Left colon (tissue), 2 donors: ENCODE results near the gene TSPAN5. TPM values are rescaled to one million over a fixed set of nuclear protein-coding genes. Genes with fewer than 3 reads are reported as not detected.
A peak's percentile ranks its signal among the peaks of the same experiment; 100 is the strongest.

Experiments
- ATAC-seq: fragments of 200-7000 bp; cut with Tn5 transposase; one replicate; pipeline ENCODE4 v1.9.1; 2020; ENCODE audit warnings: mild to moderate bottlenecking, moderate library complexity
- DNase-seq, 2 donors: peaks; one replicate each; pipeline ENCODE4 v3.0.0-alpha.2; 2020
- intact Hi-C, 2 donors: fragments of 100-400 bp; cut with DNase I in 1 of 2; cut with micrococcal nuclease in 1 of 2; formaldehyde crosslinking; loops; one replicate each; pipeline versions ENCODE4 v1.11.2 to v1.14.0; 2022; cut with DNase I, micrococcal nuclease
- total RNA-seq, 2 donors: library from RNA; stranded (reverse); fragmentation: NEBNext Ultra II Directional; extraction: Animal tissue kit (Norgen Biotek cat#: 25700); gene quantifications; one replicate each; pipeline ENCODE4 v1.2.1, GENCODE V29; 2021
- donor health status: DM: no; HTN: no; CAD: no.
- donor health status: DM: yes; HTN: yes; CAD: no.

TSPAN5 gene
- total RNA-seq, 2 donors from 2014 or later, result 2.8 to 6.9 TPM

- no peak for ATAC-seq
Measured at GRCh38 chr4:98516042-98516440, 142.4 kb downstream of the TSPAN5 start.

GRCh38 chr4:98515470-98515809 lies 143.0 kb downstream of the TSPAN5 start:
- intact Hi-C loops, result no loop called here
- DNase-seq (no peak), ATAC-seq (no peak)

More at GRCh38 chr4:98516042-98516440, 142.4 kb downstream of the TSPAN5 start:
- DNase-seq, result no peak
- intact Hi-C loops, result no loop called here

DNA sequence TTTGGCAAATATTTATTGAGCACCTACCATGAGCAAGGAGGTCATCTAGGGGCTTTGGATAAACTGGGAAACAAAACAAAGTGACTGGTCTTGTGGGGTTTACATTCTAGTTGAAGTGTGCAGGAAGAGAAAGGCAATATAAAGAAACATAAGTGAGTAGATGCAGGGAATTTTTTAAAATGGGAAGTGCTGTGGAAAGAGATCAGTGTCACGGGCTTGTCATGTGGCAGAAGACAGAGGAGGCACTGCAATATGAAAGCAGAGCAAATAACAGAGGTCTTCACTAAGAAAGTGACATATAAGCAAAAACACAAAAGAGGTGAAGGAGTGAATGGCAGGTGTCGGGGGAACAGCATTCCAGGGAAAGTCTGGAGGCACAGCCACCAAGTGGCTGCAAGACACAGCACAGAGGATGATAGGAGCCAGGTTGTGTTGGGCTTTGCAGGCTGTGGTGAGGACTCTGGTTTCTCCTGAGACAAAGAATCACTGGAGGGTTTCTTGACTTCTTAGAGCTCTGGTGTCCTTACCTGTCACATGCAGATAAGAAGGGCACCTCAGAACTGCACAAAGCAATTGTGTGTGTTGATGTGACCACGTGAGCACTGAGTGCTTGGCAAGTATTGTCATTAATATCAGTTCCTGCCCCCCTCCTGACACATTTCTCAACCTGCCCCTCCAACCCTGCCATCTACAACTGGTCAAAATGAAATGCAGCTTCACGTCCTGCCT lies 143.5 kb downstream of the TSPAN5 start:
- ATAC-seq (no peak), DNase-seq (no peak)
- intact Hi-C loops, result no loop called here

GRCh38 chr4:98512918-98513317 lies 145.5 kb downstream of the TSPAN5 start:
- ATAC-seq (peak; percentile 49), DNase-seq (no peak)
- intact Hi-C loops, result no loop called here

DNA sequence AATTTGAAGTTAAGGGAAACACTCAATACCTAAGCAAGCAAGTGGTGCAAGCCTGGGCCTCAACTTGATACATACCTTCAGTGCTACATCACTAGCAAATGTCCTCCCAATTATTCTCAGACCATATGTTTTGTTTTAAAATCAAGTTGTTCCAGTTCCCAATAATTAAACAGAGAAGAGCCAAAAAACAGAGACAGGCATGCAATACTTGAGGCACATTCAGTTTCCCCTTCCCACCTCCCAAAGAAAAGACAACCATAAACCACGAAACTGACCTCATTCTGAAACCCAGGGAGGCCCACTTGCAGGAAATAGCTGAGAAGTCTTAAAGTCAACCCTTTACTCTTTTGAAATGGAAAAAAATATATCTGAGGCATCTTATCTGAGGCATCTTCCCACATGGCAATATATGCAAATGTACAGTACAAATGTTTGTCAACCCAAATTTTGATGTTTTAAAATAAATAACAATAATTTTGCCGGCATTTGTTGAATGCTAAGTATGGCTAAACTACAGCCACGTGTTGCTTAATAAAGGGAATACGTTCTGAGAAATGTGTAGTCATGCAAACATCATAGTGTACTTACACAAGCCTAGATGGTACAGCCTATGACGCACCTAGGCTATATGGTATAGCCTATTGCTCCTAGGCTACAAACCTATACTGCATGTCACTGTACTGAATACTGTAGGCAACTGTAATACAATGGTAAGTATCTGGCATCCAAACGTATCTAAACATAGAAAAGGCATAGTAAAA lies 147.5 kb downstream of the TSPAN5 start:
- no peak for ATAC-seq
- no peak for DNase-seq
- intact Hi-C loops, result no loop called here

DNA sequence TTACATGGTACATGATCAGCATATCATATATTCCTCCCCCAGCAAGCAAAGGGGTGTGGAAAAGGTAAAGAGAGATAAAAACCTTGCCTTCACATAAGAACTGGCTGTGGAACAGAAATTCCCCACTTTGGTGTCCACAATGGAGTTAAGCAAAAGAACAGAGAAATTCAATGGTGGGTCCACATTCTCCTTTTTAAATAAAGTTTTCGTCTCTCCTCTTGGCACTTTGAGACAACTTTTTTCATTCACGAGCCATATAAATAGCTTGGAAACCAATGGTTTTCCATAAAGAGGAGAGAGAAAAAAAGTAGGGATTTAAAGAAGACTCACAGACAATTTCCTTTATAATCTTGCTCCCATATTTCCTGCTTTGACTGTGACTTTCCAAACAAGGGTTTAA lies 148.1 kb downstream of the TSPAN5 start:
- DNase-seq, result no peak
- no peak for ATAC-seq
- intact Hi-C loops, result no loop called here

DNA sequence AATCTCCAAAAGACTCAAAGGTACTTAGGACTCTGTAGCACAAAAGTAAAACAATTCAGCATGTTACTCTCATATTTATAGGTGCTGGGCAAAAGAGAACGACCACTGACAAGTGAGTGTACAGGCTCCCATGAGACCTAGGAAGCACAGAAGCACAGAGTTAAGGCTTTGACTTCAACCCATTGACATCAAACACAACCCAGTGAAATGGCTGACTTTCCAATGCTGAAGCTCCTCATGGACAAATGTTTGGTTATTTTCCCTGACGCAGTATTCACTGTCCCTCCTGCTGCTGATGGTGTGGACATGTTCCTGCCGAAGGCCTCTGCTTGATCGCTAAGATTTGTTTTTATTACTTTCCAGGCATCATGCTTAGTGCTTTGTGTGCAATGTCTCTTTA lies 148.7 kb downstream of the TSPAN5 start:
- ATAC-seq (no peak), DNase-seq (no peak)
- intact Hi-C loops, result no loop called here

DNA sequence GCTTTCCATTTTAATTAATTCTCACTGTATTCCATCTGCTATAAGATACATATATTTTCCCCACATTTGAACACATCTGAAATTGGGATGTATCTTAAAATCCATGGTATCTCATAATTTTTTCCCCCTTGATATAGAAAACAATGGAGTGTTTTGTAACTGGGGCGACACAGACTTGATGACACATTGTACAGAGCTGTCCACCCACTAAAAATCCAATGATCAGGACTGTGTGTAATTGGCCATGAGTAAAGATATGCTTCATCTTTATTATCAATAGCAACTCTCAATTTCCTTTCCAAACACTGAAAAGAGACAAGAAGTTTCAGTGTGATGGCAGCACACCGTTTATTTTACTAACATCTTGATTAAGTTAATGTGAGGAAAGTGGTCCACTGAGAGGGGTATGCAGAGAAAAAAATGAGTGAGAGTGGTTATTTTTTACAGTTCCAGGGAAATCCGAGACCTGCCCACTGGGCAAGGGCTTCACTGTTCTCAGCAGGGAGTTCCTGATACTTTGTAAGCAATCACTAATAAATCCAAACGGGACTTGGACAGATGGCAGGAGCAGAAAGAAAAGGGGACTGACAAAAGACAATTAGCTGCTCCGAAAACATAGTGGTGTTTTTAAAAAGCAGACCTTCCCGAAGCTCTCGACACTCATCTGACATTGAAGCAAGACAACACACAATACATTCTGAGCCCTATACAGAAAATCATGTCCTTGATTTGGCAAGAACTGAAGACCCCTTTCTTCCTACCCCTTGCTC lies 149.4 kb downstream of the TSPAN5 start:
- ATAC-seq (no peak), DNase-seq (no peak)
- intact Hi-C loops, result no loop called here

DNA sequence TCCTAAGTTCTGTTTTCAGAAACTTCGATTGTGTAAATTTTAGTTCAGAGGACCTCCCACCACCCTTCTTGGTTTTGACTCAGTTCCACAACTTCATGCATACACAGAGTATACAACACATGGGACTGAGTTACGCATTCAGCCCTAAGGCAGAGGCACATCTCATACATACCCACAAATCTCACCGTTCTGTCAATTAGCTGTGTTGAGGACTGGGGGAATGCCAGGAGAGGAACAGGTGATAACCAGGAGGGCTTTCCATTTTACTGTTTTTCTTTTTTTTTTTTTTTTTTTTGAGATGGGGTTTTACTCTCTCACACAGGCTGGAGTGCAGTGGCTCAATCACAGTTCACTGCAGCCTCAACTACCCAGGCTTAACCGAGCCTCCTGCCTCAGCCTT lies 150.2 kb downstream of the TSPAN5 start:
- ATAC-seq (no peak), DNase-seq (no peak)
- intact Hi-C loops, result no loop called here

GRCh38 chr4:98507299-98507698 lies 151.1 kb downstream of the TSPAN5 start:
- ATAC-seq, result no peak
- intact Hi-C loops, result no loop called here
- DNase-seq, result no peak

DNA sequence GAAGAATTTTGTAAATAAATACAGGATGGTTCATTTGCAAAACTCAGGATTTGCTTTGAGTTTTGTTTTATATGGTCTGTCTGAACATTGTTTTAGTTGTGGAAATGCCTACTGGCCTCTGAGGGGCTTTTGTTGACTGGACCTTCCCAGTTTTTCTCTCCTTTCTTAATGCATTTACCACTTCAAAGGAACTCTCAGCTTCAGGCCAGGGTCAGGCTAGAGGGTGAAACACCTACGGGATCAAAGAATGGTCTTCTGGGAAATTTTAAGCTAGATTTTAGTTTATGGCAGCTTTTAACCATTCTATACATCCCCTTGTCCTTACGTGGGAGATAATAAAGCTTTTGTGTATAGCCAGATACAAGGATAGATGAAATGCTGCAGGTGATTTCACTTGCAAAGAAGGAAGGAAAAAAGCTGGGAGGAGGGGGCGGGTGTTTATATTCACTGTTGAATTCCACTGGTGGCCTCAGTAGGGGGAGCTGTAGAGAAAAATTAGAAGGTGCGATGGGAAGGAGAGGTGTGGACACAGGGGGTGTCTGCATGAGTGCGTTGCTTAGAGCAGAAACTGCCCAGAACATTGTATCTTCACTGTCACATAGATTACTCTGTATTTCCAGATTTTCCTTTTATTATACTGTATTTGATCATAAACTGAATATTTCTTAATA lies 151.8 kb downstream of the TSPAN5 start:
- ATAC-seq (no peak), DNase-seq (no peak)
- intact Hi-C loops, result no loop called here

- intact Hi-C loops, result no loop called here
- DNase-seq, result no peak
- ATAC-seq, result no peak
Measured at GRCh38 chr4:98505992-98506391, 152.4 kb downstream of the TSPAN5 start.

GRCh38 chr4:98504091-98504490 lies 154.3 kb downstream of the TSPAN5 start:
- ATAC-seq, result no peak
- intact Hi-C loops, result no loop called here
- DNase-seq, result no peak

DNA sequence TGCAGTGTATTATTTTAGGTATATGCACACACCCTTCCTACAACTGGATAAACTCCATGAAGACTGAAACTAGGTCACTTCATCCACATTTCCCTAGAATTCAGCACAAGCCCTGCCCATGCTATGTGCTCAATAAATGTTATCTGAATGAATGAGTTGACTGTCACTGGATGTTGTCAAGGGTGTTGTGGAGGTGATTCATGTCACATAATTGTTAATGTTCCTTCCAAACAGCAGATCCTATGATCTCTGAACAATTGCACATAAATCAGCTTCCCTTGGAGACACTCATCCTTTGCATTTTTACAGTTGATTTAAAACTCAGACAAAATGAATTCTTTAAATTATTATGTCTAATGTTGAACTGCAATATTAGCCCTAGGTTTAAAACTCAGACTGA lies 154.7 kb downstream of the TSPAN5 start:
- no peak for DNase-seq
- intact Hi-C loops, result no loop called here

GRCh38 chr4:98502624-98503023 lies 155.8 kb downstream of the TSPAN5 start:
- ATAC-seq (no peak), DNase-seq (no peak)
- intact Hi-C loops, result no loop called here

More for the DNA sequence above, 154.7 kb downstream of the TSPAN5 start:
- no peak for ATAC-seq

DNA sequence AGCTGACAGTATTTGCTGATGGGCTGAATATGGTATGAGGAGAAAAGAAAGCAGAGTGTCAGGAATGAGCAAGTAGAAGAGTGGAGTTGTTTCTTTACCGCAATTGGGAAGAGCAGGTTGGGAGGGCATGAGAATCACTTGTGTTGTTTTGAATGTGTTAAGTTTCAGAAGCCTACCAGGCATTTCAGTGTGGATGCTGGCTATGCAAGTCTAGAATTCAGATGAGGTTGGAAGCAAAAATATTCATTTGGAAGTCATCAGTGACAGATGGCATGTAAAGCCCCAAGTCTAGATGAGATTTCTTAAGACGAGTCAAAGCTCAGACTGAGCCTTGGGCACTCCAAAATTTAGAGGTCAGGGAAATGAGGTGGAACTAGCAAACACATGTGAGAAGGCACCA lies 156.4 kb downstream of the TSPAN5 start:
- intact Hi-C loops, result no loop called here
- DNase-seq (no peak), ATAC-seq (no peak)

- intact Hi-C loops, result no loop called here
- DNase-seq, result no peak
- ATAC-seq, result peak; percentile 18
Measured at GRCh38 chr4:98501383-98501782, 157.0 kb downstream of the TSPAN5 start.

DNA sequence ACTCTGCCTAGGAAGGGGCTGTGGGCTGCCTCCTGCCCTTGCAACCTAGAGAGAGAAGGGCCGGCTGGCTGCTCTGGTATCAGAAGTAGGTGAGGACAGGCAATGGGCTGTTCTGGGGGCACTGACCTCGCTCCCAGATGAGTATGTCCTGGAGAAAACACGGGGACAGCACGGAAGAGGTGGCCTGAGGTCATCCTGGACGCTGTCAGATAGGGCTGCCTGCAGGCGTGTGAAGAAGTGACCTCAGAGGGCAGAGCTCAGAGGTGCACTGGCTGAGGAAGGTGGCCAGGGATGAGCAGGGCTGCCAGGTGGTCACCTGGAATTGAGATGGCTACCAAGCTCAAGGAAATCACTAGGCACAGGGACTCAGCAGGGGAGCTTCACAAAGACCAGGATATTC lies 159.6 kb downstream of the TSPAN5 start:
- no peak for DNase-seq
- ATAC-seq, result no peak
- intact Hi-C loops, result no loop called here

GRCh38 chr4:98496152-98496845 lies 162.1 kb downstream of the TSPAN5 start:
- intact Hi-C loops, result no loop called here
- no peak for ATAC-seq
- DNase-seq, result no peak
